OCI-LY7 (cell line): ENCODE results near the gene SERTAD2. TPM values are rescaled to one million over a fixed set of nuclear protein-coding genes. Genes with fewer than 3 reads are reported as not detected.

ENCODE experiments used
- BruUV-seq: library from RNA; stranded (reverse); fragments of 400-500 nt; replicated peaks from 2 replicates; lab custom pipeline; 2021; lab: Mats Ljungman, UMichigan
- CTCF ChIA-PET: fragments of 300-600 bp; sonication (Branson Sonifier 250); formaldehyde crosslinking; loops from one replicate; lab custom pipeline; 2022; ENCODE audit warnings: antibody characterized with exemption; ENCODE audit not compliant: unreplicated experiment; lab: Charles Lee
- POLR2A ChIA-PET: fragments of 300-600 bp; sonication (Branson Sonifier 250); formaldehyde crosslinking; loops from one replicate; lab custom pipeline; 2022; ENCODE audit warnings: antibody characterized with exemption; lab: Charles Lee
- DNase-seq: peaks from one replicate; pipeline ENCODE4 v3.0.0-alpha.2; 2015; ENCODE audit warnings: low spot score
- H2AFZ ChIP-seq: fragments of 200-600 bp; sonication (generic), shearing (Covaris generic); 2 replicates; pipeline ENCODE4 v1.6.1; 2014; ENCODE audit warnings: mild to moderate bottlenecking, antibody characterized with exemption, low read length, moderate library complexity
- H3K27ac ChIP-seq: fragments of 200-600 bp; sonication (generic); 2 replicates; pipeline ENCODE4 v1.5.1; 2014; ENCODE audit warnings: mixed run types, low read depth, mild to moderate bottlenecking, moderate library complexity, low read length, inconsistent platforms; ENCODE audit not compliant: poor library complexity, severe bottlenecking
- H3K36me3 ChIP-seq: fragments of 200-600 bp; sonication (generic); 2 replicates; pipeline ENCODE4 v1.6.1; 2014; ENCODE audit warnings: mild to moderate bottlenecking, antibody characterized with exemption, low read length, moderate library complexity, mixed read lengths; ENCODE audit not compliant: insufficient read depth
- H3K4me1 ChIP-seq: fragments of 200-600 bp; sonication (generic); 2 replicates; pipeline ENCODE4 v1.5.1; 2014; ENCODE audit warnings: mild to moderate bottlenecking, low read length; ENCODE audit not compliant: insufficient read depth, poor library complexity, severe bottlenecking
- H3K4me2 ChIP-seq: fragments of 200-600 bp; sonication (generic); 2 replicates; pipeline ENCODE4 v1.6.1; 2014; ENCODE audit warnings: mild to moderate bottlenecking, low read length
- H3K4me3 ChIP-seq: fragments of 200-600 bp; sonication (generic); 2 replicates; pipeline ENCODE4 v1.5.1; 2014; ENCODE audit warnings: mild to moderate bottlenecking, low read depth, low read length; ENCODE audit not compliant: poor library complexity, severe bottlenecking
- H3K79me2 ChIP-seq: fragments of 200-600 bp; sonication (generic); 2 replicates; pipeline ENCODE4 v1.6.1; 2016; ENCODE audit warnings: low read depth, mild to moderate bottlenecking, low read length, moderate library complexity, mixed read lengths; ENCODE audit not compliant: insufficient read depth
- H3K9me2 ChIP-seq: fragments of 200-600 bp; sonication (generic); 2 replicates; pipeline ENCODE4 v1.6.1; 2016; ENCODE audit warnings: mild to moderate bottlenecking, low read length, mixed read lengths; ENCODE audit not compliant: insufficient read depth
- H3K9me3 ChIP-seq: fragments of 200-600 bp; sonication (generic); 2 replicates; pipeline ENCODE4 v1.6.1; 2014; ENCODE audit warnings: mild to moderate bottlenecking, mixed run types, low read length, mixed read lengths
- H4K20me1 ChIP-seq: fragments of 200-600 bp; sonication (generic); 2 replicates; pipeline ENCODE4 v1.6.1; 2014; ENCODE audit warnings: mild to moderate bottlenecking, antibody characterized with exemption, low read length, moderate library complexity, mixed read lengths; ENCODE audit not compliant: insufficient read depth
- CTCF ChIP-seq: fragments of 200-600 bp; sonication (generic); conservative IDR thresholded peaks from 2 replicates; pipeline ENCODE4 v1.5.1; 2014; ENCODE audit warnings: mild to moderate bottlenecking, antibody characterized with exemption, low read length, moderate library complexity, mixed read lengths
- EZH2phosphoT487 ChIP-seq: fragments of 200-600 bp; sonication (generic); IDR thresholded peaks from 2 replicates; pipeline ENCODE4 v1.6.1; 2018; ENCODE audit warnings: low read depth, borderline replicate concordance, mild to moderate bottlenecking, mixed run types, antibody characterized with exemption, low read length, moderate library complexity, mixed read lengths
- intact Hi-C: fragments of 100-400 bp; cut with micrococcal nuclease; formaldehyde crosslinking; loops from one replicate; pipeline ENCODE4 v1.10.0; 2022; ENCODE audit not compliant: unreplicated experiment
- total RNA-seq, 2 experiments: library from RNA; depleted of rRNA in 1 of 2; stranded (reverse); fragments of >200 nt in 1 of 2; shearing (Covaris generic) in 1 of 2; gene quantifications; 2 replicates each; pipeline ENCODE4 v1.2.3, GENCODE V29; 2014 to 2022

Gene SERTAD2
- total RNA-seq, 2 experiments from 2014 or later = 11.5 to 54.5 TPM

- POLR2A ChIA-PET = no interaction called here
- no TSS peak for BruUV-seq
- Histone ChIP-seq H3K9me3 (no peaks in the 10 kb centered on the region), H3K36me3 (no peaks in the 10 kb centered on the region), H3K27ac (no peak overlapping the region), H3K4me2 (no peak overlapping the region), H2AFZ (no peak overlapping the region), H4K20me1 (no peaks in the 10 kb centered on the region), H3K9me2 (no peaks in the 10 kb centered on the region), H3K4me1 (peaks cover 40% of the 10 kb centered on the region), H3K4me3 (no peak overlapping the region), H3K79me2 (peaks cover 13% of the 10 kb centered on the region; the same call in 1 of the 2 replicates)
- no peak for DNase-seq
- TF ChIP-seq CTCF (no peak), EZH2phosphoT487 (no peak)
- CTCF ChIA-PET = no interaction called here
- intact Hi-C loops = no loop called here
Measured at GRCh38 chr2:64683771-64684510, 30.2 kb upstream of the SERTAD2 start.

GRCh38 chr2:64681479-64681967 is 27.8 kb upstream of the SERTAD2 start:
- intact Hi-C loops = no loop called here
- peaks cover 27% of the 10 kb centered on the region for H3K4me1 ChIP-seq
- H3K27ac ChIP-seq = no peak overlapping the region
- no peaks in the 10 kb centered on the region for H3K79me2 ChIP-seq
- no peaks in the 10 kb centered on the region for H3K9me3 ChIP-seq
- TF ChIP-seq CTCF (no peak), EZH2phosphoT487 (no peak)
- H3K9me2 ChIP-seq = no peaks in the 10 kb centered on the region
- no peak for DNase-seq
- BruUV-seq = no TSS peak
- H3K4me2 ChIP-seq = peak overlapping the region; percentile 33
- no peaks in the 10 kb centered on the region for H4K20me1 ChIP-seq
- ChIA-PET POLR2A (interaction anchor here (0.5 kb wide), 1 partner anchor 24 kb away, joined by 6 read pairs; no protein-coding TSS in a partner anchor), CTCF (no interaction called here)
- no peak overlapping the region for H3K4me3 ChIP-seq
- H3K36me3 ChIP-seq = 0 out of 2 replicates have a peak, but pooled peaks cover 3% of the 10 kb centered on the region
- H2AFZ ChIP-seq = no peak overlapping the region
